Measurements from ENCODE around the gene DNAH7.
"Not testable (repeated sequence)": the region's sequence is repeated elsewhere in the genome, so short reads cannot be mapped to it uniquely, and the experiment has no call there.

Gene DNAH7

DNA sequence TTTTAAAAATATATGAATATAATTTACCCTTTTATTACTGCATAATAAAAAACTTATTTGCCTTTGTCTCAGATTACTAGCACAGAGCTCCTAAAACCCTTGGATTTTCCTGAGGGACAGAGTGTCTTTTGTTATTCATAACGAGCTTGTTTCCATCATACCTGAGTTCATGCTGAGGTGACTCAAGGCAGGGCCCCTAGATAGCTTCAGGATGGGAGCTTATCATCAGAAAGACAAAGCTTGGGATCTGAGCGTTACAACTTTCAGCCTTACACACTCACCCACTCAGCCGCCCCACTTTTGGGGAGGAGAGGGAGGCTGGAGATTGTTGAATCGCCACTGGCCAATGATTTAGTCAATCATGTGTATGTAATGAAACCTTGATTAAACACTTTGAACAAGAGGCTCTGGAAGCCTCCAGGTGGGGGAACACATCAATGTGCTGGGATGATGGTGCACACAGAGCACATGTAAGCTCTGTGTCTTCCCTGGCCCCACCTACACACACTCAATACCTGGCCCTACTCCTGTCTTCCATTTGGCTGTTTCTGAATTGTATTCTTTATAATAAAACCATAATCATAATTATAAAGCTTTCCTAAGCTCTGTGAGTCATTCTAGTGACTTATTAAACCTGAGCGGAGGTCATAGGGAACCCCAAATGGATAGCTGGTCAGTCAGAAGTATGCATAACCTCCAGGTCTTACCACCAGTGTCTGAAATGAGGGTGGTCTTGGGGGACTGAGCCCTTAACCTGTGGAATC, 28.5 kb upstream of the DNAH7 start:
- Histone ChIP-seq H2BK120ac (ENCODE audit: low read depth, low read length) (no peak overlapping the region), H2BK15ac (ENCODE audit: low read length) (no peak overlapping the region), H3K4me1 (ENCODE audit: control insufficient read depth in 2 of 2, insufficient read depth in 1 of 2, low read depth in 1 of 2, low read length in 2 of 2) (peaks cover 3 to 5% of the 10 kb centered on the region in 2 donors), H3K4me3 (ENCODE audit: low read length in 2 of 2) (peak overlapping the region in 1 of 2 donors; percentile 9), H3K4me2 (ENCODE audit: insufficient read depth, low read length, poor library complexity, severe bottlenecking) (no peak overlapping the region), H3K79me1 (ENCODE audit: low read depth, low read length) (no peaks in the 10 kb centered on the region), H3K4ac (ENCODE audit: low read length) (no peak overlapping the region), H4K91ac (ENCODE audit: low read depth, low read length, poor library complexity) (no peak overlapping the region), H3K27me3 (ENCODE audit: control insufficient read depth in 3 of 3, insufficient read depth in 3 of 3, low read depth in 1 of 3, low read length in 3 of 3) (no peaks in the 10 kb centered on the region), H3K9me3 (replicated peaks in 1 of 2; ENCODE audit: control insufficient read depth in 2 of 2, insufficient read depth in 1 of 2, low read depth in 1 of 2, low read length in 2 of 2) (no peaks in the 10 kb centered on the region), H4K8ac (ENCODE audit: low read depth, low read length) (no peak overlapping the region), H3K36me3 (replicated peaks in 1 of 2; ENCODE audit: control insufficient read depth in 2 of 2, insufficient read depth in 2 of 2, low read length in 2 of 2) (no peaks in the 10 kb centered on the region), H3K18ac (ENCODE audit: low read length) (no peak overlapping the region), H2BK12ac (ENCODE audit: low read length) (no peak overlapping the region), H3K14ac (ENCODE audit: low read length) (no peak overlapping the region), H3K27ac (replicated peaks; ENCODE audit: low read length) (no peak overlapping the region), H3K9ac (ENCODE audit: low read depth, low read length, poor library complexity) (no peak overlapping the region), H3K23ac (ENCODE audit: low read depth, low read length, poor library complexity) (no peak overlapping the region), H2AK5ac (ENCODE audit: low read depth, low read length) (no peak overlapping the region), H2AFZ (ENCODE audit: low read length) (peak overlapping the region; percentile 30), H2BK5ac (ENCODE audit: low read length) (no peak overlapping the region)
- DNase-seq (ENCODE audit: low spot score), result no peak
- WGBS, 2 donors (ENCODE audit: extremely low coverage in 2 of 2, insufficient read length in 2 of 2, insufficient replicate concordance in 1 of 2), result no CpG with 5 or more reads among the region's 5 CpGs

GRCh38 chr2:196096264-196096663, 27.6 kb upstream of the DNAH7 start:
- no peak overlapping the region for H2BK12ac ChIP-seq (ENCODE audit: low read length)
- no peak overlapping the region for H2BK15ac ChIP-seq (ENCODE audit: low read length)
- H3K9me3 ChIP-seq (replicated peaks in 1 of 2; ENCODE audit: control insufficient read depth in 2 of 2, insufficient read depth in 1 of 2, low read depth in 1 of 2, low read length in 2 of 2), result no peaks in the 10 kb centered on the region
- H3K23ac ChIP-seq (ENCODE audit: low read depth, low read length, poor library complexity), result no peak overlapping the region
- no peak overlapping the region for H2BK120ac ChIP-seq (ENCODE audit: low read depth, low read length)
- H3K4me3 ChIP-seq (ENCODE audit: low read length in 2 of 2), result no peak overlapping the region
- no peak overlapping the region for H4K91ac ChIP-seq (ENCODE audit: low read depth, low read length, poor library complexity)
- H3K4me2 ChIP-seq (ENCODE audit: insufficient read depth, low read length, poor library complexity, severe bottlenecking), result no peak overlapping the region
- DNase-seq (ENCODE audit: low spot score), result no peak
- no peak overlapping the region for H3K27ac ChIP-seq (replicated peaks; ENCODE audit: low read length)
- H2BK5ac ChIP-seq (ENCODE audit: low read length), result no peak overlapping the region
- no peak overlapping the region for H3K9ac ChIP-seq (ENCODE audit: low read depth, low read length, poor library complexity)
- H2AFZ ChIP-seq (ENCODE audit: low read length), result no peak overlapping the region
- H3K36me3 ChIP-seq (replicated peaks in 1 of 2; ENCODE audit: control insufficient read depth in 2 of 2, insufficient read depth in 2 of 2, low read length in 2 of 2), result no peaks in the 10 kb centered on the region
- no peak overlapping the region for H3K14ac ChIP-seq (ENCODE audit: low read length)
- H3K18ac ChIP-seq (ENCODE audit: low read length), result no peak overlapping the region
- H3K79me1 ChIP-seq (ENCODE audit: low read depth, low read length), result no peaks in the 10 kb centered on the region
- no peaks in the 10 kb centered on the region for H3K4me1 ChIP-seq (ENCODE audit: control insufficient read depth in 2 of 2, insufficient read depth in 1 of 2, low read depth in 1 of 2, low read length in 2 of 2)
- H3K4ac ChIP-seq (ENCODE audit: low read length), result no peak overlapping the region
- no peak overlapping the region for H4K8ac ChIP-seq (ENCODE audit: low read depth, low read length)
- no peak overlapping the region for H2AK5ac ChIP-seq (ENCODE audit: low read depth, low read length)
- H3K27me3 ChIP-seq (ENCODE audit: control insufficient read depth in 3 of 3, insufficient read depth in 3 of 3, low read depth in 1 of 3, low read length in 3 of 3), result no peaks in the 10 kb centered on the region
- no CpG with 5 or more reads among the region's 4 CpGs for WGBS, 2 donors (ENCODE audit: extremely low coverage in 2 of 2, insufficient read length in 2 of 2, insufficient replicate concordance in 1 of 2)

DNA sequence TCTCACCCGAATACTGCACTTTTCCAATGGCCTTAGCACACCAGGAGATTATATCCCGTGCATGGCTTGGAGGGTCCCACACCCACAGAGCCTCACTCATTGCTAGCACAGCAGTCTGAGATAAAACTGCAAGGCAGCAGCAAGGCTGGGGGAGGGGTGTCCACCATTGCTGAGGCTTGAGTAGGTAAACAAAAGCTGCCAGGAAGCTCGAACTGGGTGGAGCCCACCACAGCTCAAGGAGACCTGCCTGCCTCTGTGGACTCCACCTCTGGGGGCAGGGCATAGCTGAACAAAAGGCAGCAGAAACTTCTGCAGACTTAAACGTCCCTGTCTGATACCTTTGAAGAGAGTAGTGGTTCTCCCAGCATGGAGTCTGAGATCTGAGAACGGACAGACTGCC, 20.8 kb upstream of the DNAH7 start:
- not testable (repeated sequence) for H2BK5ac ChIP-seq (ENCODE audit: low read length); H2AFZ ChIP-seq (ENCODE audit: low read length); H3K9ac ChIP-seq (ENCODE audit: low read depth, low read length, poor library complexity); H3K4me1 ChIP-seq (ENCODE audit: control insufficient read depth in 2 of 2, insufficient read depth in 1 of 2, low read depth in 1 of 2, low read length in 2 of 2); H3K79me1 ChIP-seq (ENCODE audit: low read depth, low read length); H3K23ac ChIP-seq (ENCODE audit: low read depth, low read length, poor library complexity); H3K27me3 ChIP-seq (ENCODE audit: control insufficient read depth in 3 of 3, insufficient read depth in 3 of 3, low read depth in 1 of 3, low read length in 3 of 3); H3K4ac ChIP-seq (ENCODE audit: low read length); H4K91ac ChIP-seq (ENCODE audit: low read depth, low read length, poor library complexity); H3K14ac ChIP-seq (ENCODE audit: low read length); H3K4me2 ChIP-seq (ENCODE audit: insufficient read depth, low read length, poor library complexity, severe bottlenecking); H3K4me3 ChIP-seq (ENCODE audit: low read length in 2 of 2); H3K18ac ChIP-seq (ENCODE audit: low read length); H3K36me3 ChIP-seq (replicated peaks in 1 of 2; ENCODE audit: control insufficient read depth in 2 of 2, insufficient read depth in 2 of 2, low read length in 2 of 2); H3K9me3 ChIP-seq (replicated peaks in 1 of 2; ENCODE audit: control insufficient read depth in 2 of 2, insufficient read depth in 1 of 2, low read depth in 1 of 2, low read length in 2 of 2); H2BK12ac ChIP-seq (ENCODE audit: low read length); H2BK15ac ChIP-seq (ENCODE audit: low read length); H2AK5ac ChIP-seq (ENCODE audit: low read depth, low read length); H4K8ac ChIP-seq (ENCODE audit: low read depth, low read length); H2BK120ac ChIP-seq (ENCODE audit: low read depth, low read length); H3K27ac ChIP-seq (replicated peaks; ENCODE audit: low read length); DNase-seq (ENCODE audit: low spot score)
- no CpG with 5 or more reads among the region's 5 CpGs for WGBS, 2 donors (ENCODE audit: extremely low coverage in 2 of 2, insufficient read length in 2 of 2, insufficient replicate concordance in 1 of 2)

- no peak overlapping the region for H2BK12ac ChIP-seq (ENCODE audit: low read length)
- H4K91ac ChIP-seq (ENCODE audit: low read depth, low read length, poor library complexity), result no peak overlapping the region
- no peak overlapping the region for H3K4me3 ChIP-seq (ENCODE audit: low read length in 2 of 2)
- H3K27me3 ChIP-seq (ENCODE audit: control insufficient read depth in 3 of 3, insufficient read depth in 3 of 3, low read depth in 1 of 3, low read length in 3 of 3), result no peaks in the 10 kb centered on the region
- H3K18ac ChIP-seq (ENCODE audit: low read length), result no peak overlapping the region
- DNase-seq (ENCODE audit: low spot score), result no peak
- no peak overlapping the region for H3K4ac ChIP-seq (ENCODE audit: low read length)
- H2BK120ac ChIP-seq (ENCODE audit: low read depth, low read length), result no peak overlapping the region
- no peaks in the 10 kb centered on the region for H3K36me3 ChIP-seq (replicated peaks in 1 of 2; ENCODE audit: control insufficient read depth in 2 of 2, insufficient read depth in 2 of 2, low read length in 2 of 2)
- H2AFZ ChIP-seq (ENCODE audit: low read length), result no peak overlapping the region
- H3K14ac ChIP-seq (ENCODE audit: low read length), result no peak overlapping the region
- peaks cover 3 to 8% of the 10 kb centered on the region in 2 donors for H3K9me3 ChIP-seq (replicated peaks in 1 of 2; ENCODE audit: control insufficient read depth in 2 of 2, insufficient read depth in 1 of 2, low read depth in 1 of 2, low read length in 2 of 2)
- no peak overlapping the region for H4K8ac ChIP-seq (ENCODE audit: low read depth, low read length)
- no CpG with 5 or more reads among the region's 2 CpGs for WGBS, 2 donors (ENCODE audit: extremely low coverage in 2 of 2, insufficient read length in 2 of 2, insufficient replicate concordance in 1 of 2)
- no peak overlapping the region for H3K23ac ChIP-seq (ENCODE audit: low read depth, low read length, poor library complexity)
- H2BK15ac ChIP-seq (ENCODE audit: low read length), result no peak overlapping the region
- no peaks in the 10 kb centered on the region for H3K4me1 ChIP-seq (ENCODE audit: control insufficient read depth in 2 of 2, insufficient read depth in 1 of 2, low read depth in 1 of 2, low read length in 2 of 2)
- no peak overlapping the region for H2BK5ac ChIP-seq (ENCODE audit: low read length)
- no peak overlapping the region for H3K27ac ChIP-seq (replicated peaks; ENCODE audit: low read length)
- no peak overlapping the region for H2AK5ac ChIP-seq (ENCODE audit: low read depth, low read length)
- no peaks in the 10 kb centered on the region for H3K79me1 ChIP-seq (ENCODE audit: low read depth, low read length)
- no peak overlapping the region for H3K4me2 ChIP-seq (ENCODE audit: insufficient read depth, low read length, poor library complexity, severe bottlenecking)
- no peak overlapping the region for H3K9ac ChIP-seq (ENCODE audit: low read depth, low read length, poor library complexity)
These were observed 19.6 kb upstream of the DNAH7 start for GRCh38 chr2:196088203-196088602.

Measured in neuronal stem cell (in vitro differentiated cells).